Subcutaneous adipose tissue (tissue), 1 donor: ENCODE measurements around the gene C17orf114.

Experiments used
- TF ChIP-seq, protein P1 (sequence below): fragments of 450-650 bp; IDR thresholded peaks from one replicate; pipeline ENCODE4 v1.5.1; 2016; ENCODE audit warnings: low read depth, mild to moderate bottlenecking, control low read depth, antibody characterized with exemption, moderate library complexity

Gene C17orf114

DNA sequence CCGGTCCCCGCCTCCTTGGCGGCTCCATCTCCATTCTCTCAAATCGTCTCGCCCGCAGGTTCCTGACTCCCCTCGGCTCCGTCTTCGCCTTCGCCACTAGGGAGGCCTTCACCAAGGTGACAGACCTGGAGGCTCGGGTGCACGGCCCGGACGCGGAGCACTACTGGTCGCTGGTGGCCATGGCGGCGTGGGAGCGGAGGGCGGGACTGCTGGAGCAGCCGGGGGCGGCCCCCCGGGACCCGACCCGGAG is 12.5 kb downstream of the C17orf114 start:
- TF ChIP-seq, protein P1, sequence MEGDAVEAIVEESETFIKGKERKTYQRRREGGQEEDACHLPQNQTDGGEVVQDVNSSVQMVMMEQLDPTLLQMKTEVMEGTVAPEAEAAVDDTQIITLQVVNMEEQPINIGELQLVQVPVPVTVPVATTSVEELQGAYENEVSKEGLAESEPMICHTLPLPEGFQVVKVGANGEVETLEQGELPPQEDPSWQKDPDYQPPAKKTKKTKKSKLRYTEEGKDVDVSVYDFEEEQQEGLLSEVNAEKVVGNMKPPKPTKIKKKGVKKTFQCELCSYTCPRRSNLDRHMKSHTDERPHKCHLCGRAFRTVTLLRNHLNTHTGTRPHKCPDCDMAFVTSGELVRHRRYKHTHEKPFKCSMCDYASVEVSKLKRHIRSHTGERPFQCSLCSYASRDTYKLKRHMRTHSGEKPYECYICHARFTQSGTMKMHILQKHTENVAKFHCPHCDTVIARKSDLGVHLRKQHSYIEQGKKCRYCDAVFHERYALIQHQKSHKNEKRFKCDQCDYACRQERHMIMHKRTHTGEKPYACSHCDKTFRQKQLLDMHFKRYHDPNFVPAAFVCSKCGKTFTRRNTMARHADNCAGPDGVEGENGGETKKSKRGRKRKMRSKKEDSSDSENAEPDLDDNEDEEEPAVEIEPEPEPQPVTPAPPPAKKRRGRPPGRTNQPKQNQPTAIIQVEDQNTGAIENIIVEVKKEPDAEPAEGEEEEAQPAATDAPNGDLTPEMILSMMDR = no peak

DNA sequence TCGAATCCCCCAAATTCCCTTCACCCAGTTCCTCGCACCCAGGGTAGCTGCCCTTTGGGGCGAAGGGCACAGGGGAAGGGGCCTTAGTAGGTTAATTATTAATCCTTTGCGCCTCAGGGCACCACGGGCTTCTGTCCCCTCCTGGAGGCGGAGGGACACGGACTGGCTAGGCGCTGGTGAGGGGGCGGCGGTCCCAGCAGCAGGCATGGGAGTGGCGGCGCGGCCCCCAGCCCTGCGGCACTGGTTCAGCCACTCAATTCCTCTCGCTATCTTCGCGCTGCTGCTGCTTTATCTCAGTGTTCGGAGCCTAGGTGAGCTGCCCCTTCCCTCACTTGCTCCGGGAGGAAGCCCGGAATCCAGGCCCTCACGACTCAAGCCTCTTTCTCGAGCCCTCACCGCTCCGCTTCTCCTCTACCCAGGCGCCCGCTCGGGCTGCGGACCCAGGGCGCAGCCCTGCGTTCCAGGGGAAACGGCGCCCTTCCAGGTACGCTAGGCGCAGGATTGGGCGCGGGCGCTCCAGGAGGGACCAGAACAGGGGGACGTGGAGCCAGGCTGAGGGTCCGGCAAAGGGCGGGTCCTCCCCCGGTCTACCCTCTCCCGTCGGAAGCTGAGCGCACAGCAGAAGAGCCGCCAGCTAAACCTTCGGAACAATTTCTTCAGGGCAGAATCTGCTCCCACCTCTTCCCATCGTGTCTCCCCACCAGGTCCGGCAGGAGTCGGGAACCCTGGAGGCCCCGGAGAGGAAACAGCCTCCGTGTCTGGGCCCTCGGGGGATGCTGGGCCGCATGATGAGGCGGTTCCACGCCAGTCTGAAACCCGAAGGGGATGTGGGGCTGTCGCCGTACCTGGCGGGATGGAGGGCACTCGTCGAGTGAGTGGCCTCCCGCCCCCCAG is 13.1 kb downstream of the C17orf114 start, which contains the start of gene GLTPD2:
GLTPD2 (plus strand) TSS at position 158 of the 894 bp plus-strand sequence; CDS start at position 206, 48 bp downstream.
- TF ChIP-seq, protein P1 = no peak

DNA sequence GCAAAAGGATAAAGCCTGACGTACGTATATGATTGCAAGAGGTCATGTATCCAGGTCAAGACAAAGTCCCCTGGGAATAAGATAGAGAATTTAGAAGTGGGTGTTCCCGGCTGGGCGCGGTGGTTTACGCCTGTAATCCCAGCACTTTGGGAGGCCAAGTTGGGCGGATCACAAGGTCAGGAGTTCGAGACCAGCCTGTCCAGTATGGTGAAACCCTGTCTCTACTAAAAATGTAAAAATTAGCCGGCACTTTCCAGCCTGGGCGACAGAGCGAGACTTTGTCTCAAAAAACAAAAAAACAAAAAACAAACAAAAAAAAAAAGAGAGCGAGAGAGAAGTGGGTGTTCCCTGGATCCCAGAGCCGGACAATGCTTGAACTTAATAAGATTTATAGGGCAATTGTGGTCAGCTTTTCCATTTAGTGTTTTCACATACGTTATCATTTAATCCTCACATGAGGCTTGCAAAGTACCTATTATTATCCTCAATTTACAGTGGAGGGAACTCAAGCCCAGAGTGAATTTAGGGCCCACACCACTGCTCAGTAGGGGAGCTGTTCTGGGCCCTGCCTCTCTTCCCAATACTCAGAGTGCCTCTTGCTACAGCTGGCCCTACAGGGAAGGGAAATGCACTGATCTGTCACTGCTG is 13.8 kb downstream of the C17orf114 start:
- TF ChIP-seq, protein P1 = no peak

DNA sequence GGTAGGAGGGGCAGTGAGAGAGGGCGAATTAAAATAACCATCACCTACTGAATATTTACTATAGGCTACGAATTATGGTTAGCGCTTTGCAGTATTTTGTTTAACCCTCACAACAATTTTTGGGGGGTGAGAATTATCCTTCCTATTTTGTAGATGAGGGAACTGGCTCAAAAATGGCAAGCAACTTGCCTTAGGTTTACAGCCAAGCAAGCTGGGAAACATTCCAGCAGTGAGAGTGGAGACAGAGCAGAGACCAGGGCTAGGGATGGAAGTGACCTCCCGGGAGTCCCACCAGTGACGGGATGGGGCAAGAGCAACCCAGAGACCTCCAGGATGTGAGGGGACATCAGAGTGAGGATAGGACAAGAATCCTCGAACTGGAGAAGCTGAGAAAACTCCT is 15.6 kb downstream of the C17orf114 start:
- TF ChIP-seq, protein P1 = no peak

DNA sequence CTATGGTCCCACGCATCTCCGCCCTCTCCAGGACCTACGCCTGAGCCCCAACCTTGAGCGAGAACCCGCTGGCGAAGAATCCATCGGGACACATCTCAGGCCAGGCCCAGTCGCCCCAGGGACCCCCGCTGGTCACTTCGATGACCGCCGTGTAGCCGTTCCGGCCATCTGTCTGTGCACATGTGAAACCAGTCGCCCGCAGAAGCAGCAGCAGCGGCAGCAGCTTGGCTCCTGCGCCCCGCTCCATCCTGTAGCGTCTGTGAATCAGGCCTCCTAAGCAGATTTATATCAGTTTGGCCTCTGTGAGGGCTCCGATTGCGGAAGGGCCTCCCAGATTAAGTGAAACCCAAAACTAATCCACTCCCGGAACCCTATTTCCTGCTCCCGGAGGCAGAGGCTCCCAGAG is 16.0 kb downstream of the C17orf114 start, which contains the start of gene VMO1:
VMO1 (minus strand) TSS at position 259 of the 406 bp plus-strand sequence; CDS start at position 247, 12 bp downstream.
- TF ChIP-seq, protein P1 = no peak

DNA sequence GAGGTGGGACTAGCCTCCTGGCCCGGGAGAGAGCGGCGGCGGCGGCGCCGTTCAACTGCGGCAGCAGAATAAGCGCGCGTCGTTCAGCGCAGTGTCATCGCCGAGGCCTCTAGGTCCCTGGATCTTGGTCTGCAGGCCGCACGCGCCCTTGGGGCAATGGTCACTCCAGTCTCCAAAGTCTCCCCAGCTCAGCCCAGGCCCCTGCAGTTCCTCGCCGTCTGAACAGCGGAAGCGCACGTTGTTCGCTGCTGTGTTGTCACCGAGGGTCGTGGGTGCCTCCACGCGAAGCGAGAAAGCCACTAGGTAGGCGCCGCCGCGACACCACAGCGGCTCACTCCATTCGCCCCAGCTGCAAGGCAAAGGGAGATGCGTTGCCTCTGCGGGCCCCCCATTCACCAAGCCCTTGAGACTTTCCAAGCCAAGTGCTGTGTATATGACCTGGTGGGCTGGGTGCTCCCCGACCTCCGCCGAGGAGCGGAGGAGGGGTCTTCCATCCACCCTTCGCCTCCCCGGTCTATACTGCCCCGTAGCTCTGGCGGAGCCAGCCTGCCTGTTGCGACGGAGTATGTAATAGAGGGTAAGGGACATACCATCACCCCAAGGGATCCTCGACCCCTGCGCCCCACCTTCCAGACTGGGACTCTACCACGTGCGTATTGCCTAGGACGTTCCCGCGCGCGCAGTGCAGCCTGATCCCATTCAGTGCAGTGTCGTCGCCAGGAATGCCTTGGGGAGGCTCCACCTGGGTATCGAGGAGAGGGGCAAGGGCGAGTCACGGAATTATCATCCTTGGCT is 16.6 kb downstream of the C17orf114 start:
- TF ChIP-seq, protein P1 = no peak

DNA sequence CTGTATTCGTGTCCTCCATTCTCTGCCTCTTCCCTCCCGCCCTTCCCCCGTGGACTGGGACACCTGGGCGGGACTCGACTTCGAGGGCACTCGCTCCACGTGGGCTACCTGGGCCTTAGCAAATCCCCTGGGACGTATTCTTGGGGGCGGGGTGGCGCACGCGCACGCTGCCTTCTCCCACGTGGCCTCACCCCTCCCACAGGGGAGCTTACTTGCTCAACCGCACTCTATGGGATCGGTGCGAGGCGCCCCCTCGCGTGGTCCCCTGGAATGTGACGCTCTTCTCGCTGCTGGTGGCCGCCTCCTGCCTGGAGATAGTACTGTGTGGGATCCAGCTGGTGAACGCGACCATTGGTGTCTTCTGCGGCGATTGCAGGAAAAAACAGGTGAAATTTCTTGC is 19.5 kb downstream of the C17orf114 start:
- TF ChIP-seq, protein P1 = no peak
